Measurements from ENCODE around the gene DNAH9.
"Not testable (repeated sequence)": the region's sequence is repeated elsewhere in the genome, so short reads cannot be mapped to it uniquely, and the experiment has no call there.

The DNAH9 gene

DNA sequence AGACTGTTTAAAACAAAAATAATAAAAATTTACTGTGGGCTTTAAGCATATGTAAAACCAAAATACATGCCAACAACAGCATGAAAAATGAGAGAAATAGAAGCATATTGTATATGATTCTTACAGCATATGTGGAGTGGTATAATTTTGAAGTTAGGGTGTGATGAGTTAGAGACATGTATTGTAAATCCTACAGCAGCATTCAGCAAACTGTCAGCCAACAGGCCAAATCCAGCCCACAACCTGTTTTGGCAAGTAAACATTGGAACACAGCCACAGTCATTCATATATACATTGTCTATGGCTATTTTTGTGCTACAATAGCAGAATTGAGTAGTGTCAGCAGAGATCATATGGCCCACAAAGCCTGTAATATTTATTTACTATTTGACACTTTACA lies 356.7 kb downstream of the DNAH9 start:
- DNase-seq (ENCODE audit: low read depth in 3 of 3, low spot score in 1 of 3): no peak

DNA sequence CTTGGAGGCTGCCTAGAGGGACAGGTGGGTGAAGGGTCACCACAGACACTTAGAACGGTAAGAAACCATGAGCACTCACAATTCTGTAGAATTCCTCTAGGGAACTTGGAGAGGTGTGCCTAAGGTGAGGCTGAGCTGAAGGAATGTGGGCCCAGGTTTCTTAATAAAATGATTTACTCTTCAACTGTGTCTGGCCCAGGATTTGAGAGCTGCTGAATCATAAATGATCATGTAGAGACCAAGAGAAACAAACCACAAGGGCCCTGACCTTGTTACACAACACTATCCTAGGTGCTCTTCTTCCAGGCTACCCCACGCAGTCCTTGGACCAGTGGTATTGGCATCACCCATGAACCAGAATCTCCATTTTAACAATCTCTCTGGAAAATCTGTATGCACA lies 371.3 kb downstream of the DNAH9 start:
- no peak for DNase-seq (ENCODE audit: low read depth in 3 of 3, low spot score in 1 of 3)

GRCh38 chr17:11972741-11973140 lies 374.5 kb downstream of the DNAH9 start:
- DNase-seq (ENCODE audit: low read depth in 3 of 3, low spot score in 1 of 3): not testable (repeated sequence)

DNA sequence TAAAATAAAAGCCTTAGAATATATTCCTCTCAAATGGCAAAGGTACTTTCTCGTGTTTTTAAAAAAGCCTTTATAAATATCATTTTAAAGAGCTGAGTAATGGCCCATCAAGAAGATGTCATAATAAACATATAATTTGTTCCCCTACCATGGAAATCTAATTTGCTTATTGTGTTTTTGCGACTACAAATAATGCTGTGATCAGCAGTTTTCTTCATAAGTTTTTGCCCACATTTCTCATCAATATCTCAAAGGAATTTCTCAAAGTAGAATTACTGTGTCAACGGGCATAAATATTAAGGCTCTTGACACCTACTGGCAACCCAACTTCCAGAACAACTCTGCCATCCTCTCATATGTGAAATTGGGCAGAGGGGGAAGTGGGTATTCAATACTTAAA lies 381.5 kb downstream of the DNAH9 start:
- no peak for DNase-seq (ENCODE audit: low read depth in 3 of 3, low spot score in 1 of 3)

DNA sequence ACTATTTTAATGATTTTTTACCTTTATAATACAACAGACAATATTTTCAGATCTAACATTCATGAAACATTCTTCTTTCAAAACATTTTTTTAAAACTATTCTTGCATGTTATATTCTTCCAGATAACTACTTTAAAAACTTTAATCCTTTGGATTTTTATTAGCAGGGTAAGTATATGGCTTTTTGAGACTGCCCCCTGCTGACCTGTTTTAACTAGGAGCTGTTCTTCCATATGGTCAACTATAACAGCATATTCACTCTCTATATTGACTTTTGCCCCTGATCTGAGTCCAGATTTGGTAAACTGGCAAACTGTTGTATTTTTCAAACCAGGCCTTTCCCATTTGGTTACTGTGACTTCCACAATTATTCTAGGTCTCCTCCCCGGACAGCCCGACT lies 382.5 kb downstream of the DNAH9 start:
- DNase-seq (ENCODE audit: low read depth in 3 of 3, low spot score in 1 of 3): no peak

DNA sequence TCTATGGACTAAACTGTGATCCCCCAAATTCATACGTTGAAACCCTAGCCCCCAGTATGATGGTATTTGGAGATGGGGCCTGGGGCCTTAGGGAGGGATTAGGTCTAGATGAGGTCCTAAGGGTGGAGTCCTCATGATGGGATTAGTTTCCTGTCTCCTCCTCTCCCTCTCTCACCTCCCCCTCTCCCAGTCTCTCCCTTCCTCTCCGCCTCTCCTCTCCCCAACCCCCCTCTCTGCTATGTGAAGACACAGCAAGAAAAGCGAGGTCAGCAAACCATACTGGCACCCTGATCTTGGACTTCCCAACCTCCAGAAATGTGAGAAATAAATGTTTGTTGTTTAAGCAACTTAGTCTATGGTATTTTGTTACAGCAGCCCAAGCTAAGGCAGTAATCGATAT lies 383.6 kb downstream of the DNAH9 start:
- DNase-seq (ENCODE audit: low read depth in 3 of 3, low spot score in 1 of 3): no peak

DNA sequence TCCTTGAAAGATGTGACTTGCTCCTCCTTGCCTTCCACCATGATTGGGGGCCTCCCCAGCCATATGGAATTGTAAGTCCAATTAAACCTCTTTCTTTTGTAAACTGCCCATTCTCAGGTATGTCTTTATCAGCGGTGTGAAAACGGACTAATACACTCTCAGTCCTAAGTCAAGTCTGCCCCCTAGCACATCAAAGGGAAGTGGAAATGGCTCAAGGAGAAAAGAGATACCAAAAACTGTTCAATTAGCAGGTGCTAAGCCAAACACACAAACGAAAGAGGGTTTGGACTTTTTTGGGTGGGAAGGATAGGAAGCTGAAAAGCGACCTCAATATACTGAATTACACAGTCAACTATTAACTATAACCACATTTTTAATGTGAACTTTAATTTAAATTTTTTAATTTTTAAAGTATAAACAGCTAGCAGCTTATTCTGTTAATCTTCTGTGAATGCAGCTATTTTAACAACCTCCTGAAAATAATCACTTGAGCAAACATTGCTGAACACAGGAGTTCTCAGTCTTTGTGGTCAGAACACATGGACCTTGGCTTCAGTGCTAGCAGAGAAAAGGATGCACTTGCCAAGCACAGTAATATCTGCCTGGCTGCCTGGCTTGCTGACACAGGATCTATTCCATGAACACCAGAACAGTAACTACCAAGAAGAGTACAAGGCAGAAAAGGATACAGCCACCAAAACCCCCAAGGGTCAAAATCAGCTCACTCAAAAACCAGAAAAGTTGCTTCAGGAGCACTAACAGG lies 388.1 kb downstream of the DNAH9 start:
- DNase-seq (ENCODE audit: low read depth in 3 of 3, low spot score in 1 of 3): no peak

DNA sequence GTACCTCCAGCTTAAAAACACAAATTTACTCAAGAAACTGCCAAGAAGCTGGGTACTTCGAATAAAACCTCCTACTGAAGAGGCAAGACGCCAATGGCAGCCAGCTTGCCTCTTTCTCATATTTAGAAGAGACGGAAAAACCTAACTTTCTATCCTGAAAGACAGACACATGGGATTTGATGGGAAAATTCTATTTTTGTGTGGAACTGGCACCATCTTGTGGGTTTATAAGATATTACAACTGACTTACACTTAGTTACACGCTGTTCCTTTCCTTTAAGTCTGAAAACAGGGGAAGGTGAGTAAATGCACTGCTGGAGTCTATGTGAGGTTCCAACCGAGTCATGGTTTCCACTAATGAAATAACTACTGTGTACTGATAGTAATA lies 388.7 kb downstream of the DNAH9 start:
- no peak for DNase-seq (ENCODE audit: low read depth in 3 of 3, low spot score in 1 of 3)

GRCh38 chr17:11990363-11990983 lies 392.2 kb downstream of the DNAH9 start:
- no peak for DNase-seq (ENCODE audit: low read depth in 3 of 3, low spot score in 1 of 3)

DNA sequence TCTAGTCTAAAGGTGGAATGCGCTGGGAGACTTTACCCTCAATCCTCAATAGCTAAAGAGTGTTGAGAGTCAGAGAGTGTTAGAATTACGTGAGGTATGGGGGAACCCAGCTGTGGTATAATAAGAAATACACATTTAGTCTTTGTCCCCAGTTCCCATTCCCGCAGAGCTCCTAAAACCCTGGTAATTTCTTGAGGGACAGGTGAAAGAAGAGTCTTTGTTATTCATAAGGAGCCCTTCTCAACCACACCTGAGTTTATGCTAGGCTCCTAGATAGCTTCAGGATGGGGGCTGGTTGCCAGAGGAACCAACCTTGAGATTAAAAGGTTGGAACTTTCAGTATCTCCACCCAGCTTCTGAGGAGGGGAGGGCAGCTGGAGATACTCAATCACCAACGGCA lies 393.2 kb downstream of the DNAH9 start:
- DNase-seq (ENCODE audit: low read depth in 3 of 3, low spot score in 1 of 3): no peak

DNA sequence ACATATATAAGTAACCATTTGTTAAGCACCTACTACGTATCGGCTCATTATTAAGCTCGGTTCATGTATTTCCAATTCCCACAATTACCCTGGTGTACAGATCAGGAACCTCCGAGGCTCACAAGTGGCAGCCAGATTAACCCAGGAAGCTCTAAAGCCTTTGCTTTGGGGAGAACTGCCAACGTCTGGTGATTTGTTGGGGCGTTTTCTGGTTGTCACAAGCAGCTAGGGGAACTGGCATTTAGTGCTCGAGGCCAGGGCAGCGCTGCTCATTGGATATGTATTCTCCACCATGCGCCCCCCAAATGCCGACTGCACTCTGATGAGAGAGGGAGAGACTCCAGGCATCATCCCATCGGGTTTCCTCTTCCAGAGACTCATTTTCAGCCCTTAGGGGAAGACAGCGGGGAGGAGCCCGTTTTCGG lies 398.5 kb downstream of the DNAH9 start:
- no peak for DNase-seq (ENCODE audit: low read depth in 3 of 3, low spot score in 1 of 3)

DNA sequence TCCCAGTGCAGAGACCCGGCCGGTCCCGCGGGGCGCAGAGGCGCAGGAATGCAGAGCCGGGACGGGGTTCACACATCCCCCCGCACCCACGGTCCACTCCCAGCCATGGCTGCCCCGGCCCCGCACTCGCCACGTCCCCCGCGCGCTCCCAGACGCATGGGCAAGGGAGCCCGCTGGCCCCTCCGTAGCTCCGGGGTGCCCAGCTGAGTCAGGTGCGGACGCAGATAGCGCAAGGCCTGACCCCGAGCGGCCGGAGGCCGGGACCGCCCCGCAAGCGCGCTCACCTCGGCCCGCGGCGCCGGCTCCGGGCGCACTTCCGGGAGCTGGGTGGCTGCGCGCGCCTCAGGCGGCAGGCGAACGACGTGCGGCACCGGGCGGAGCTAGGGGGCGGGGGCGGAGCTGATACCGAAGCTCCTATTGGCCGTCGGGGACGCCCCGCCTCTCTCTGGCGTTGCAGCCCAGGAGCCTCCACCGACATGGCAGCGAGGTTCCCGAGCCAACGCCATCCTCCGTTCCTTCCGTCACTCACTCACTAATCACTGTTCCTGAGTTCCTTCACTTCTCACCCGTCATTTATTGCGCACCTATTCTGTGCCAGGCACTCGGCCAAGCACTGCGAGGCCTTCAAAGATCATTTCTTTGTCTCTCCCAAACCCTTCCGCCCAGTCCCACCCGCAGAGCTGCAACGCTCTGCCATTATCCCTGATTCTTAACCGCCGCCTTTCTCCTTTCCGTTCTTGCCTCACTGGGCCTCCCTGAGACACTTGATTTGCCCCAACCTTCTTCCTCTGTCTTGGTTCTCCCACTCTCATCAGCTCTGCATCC lies 399.1 kb downstream of the DNAH9 start, which contains the start of gene ZNF18:
Gene ZNF18, minus strand, starts transcription at position 329 of the 825 bp plus-strand sequence. CDS start 4,646 bp downstream, outside the sequence.
- peak; percentile 84 to 94 (median 91) for DNase-seq (ENCODE audit: low read depth in 3 of 3, low spot score in 1 of 3)

DNA sequence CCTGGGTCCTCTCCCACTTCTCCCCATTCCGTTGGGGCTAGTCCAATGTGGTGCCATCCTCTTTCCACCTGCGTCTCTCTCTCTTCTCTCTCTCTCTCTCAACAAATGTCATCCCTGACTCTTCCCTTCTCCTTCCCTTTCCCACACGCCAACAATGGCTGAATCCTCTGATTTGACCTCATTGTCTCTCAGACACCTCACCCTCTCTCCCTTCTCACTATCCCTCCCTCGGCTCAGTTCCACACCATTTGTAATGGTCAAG lies 399.6 kb downstream of the DNAH9 start:
- DNase-seq (ENCODE audit: low read depth in 3 of 3, low spot score in 1 of 3): no peak

DNA sequence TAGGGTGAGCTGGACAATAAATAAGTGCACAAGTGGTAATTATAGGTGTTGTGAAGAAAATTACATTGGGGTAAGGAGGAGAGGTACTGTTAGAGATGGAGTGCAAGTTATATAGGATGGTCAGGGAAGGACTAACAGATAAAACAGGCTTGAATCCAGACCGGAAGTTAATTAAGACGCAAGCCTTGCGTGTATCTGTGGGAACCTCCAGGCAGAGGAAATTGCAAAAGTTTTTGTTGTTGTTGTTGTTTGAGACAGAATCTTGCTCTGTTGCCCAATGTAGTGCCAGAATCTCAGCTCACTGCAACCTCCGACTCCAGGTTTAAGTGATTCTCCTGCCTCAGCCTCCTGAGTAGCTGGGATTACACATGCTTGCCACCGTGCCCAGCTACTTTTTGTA lies 401.4 kb downstream of the DNAH9 start:
- DNase-seq (ENCODE audit: low read depth in 3 of 3, low spot score in 1 of 3): no peak

DNA sequence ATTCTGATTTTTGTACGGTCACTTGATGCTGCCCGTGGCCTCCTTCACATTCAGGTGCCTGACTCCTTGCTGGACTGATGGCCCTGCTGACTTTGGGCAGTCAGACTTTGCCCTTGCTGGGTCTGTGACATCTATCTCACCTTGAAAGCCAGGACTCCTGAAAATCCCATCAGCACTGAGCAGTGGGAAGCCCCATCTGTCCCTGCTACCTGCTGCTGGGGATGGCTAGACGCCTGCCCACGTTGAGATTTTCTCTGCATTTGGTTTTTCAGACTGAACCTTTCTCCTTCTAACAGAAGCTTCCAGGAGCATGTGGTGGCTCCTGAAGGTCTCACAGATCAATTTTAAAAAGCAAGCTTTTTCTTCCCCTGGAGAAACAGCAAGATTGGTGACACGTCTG lies 409.2 kb downstream of the DNAH9 start:
- DNase-seq (ENCODE audit: low read depth in 3 of 3, low spot score in 1 of 3): no peak
